Measurements from ENCODE around the gene FITM1.

Gene FITM1

GRCh38 chr14:24122416-24122815 lies 8.0 kb upstream of the FITM1 start:
- Histone ChIP-seq H3K14ac (ENCODE audit: low read length) (no peak overlapping the region), H3K27me3 (ENCODE audit: control insufficient read depth in 3 of 3, insufficient read depth in 3 of 3, low read depth in 1 of 3, low read length in 3 of 3) (no peaks in the 10 kb centered on the region), H3K23ac (ENCODE audit: low read depth, low read length, poor library complexity) (no peak overlapping the region), H2AK5ac (ENCODE audit: low read depth, low read length) (no peak overlapping the region), H2BK12ac (ENCODE audit: low read length) (no peak overlapping the region), H3K36me3 (replicated peaks in 1 of 2; ENCODE audit: control insufficient read depth in 2 of 2, insufficient read depth in 2 of 2, low read length in 2 of 2) (peaks cover 30 to 57% of the 10 kb centered on the region in 2 donors), H3K27ac (replicated peaks; ENCODE audit: low read length) (no peak overlapping the region), H3K18ac (ENCODE audit: low read length) (no peak overlapping the region), H3K4me1 (ENCODE audit: control insufficient read depth in 2 of 2, insufficient read depth in 1 of 2, low read depth in 1 of 2, low read length in 2 of 2) (no peaks in the 10 kb centered on the region), H2BK15ac (ENCODE audit: low read length) (no peak overlapping the region), H4K8ac (ENCODE audit: low read depth, low read length) (no peak overlapping the region), H3K4ac (ENCODE audit: low read length) (no peak overlapping the region), H2AFZ (ENCODE audit: low read length) (no peak overlapping the region), H4K91ac (ENCODE audit: low read depth, low read length, poor library complexity) (no peak overlapping the region), H2BK120ac (ENCODE audit: low read depth, low read length) (no peak overlapping the region), H2BK5ac (ENCODE audit: low read length) (no peak overlapping the region), H3K9me3 (replicated peaks in 1 of 2; ENCODE audit: control insufficient read depth in 2 of 2, insufficient read depth in 1 of 2, low read depth in 1 of 2, low read length in 2 of 2) (no peaks in the 10 kb centered on the region), H3K9ac (ENCODE audit: low read depth, low read length, poor library complexity) (no peak overlapping the region), H3K4me2 (ENCODE audit: insufficient read depth, low read length, poor library complexity, severe bottlenecking) (no peak overlapping the region), H3K4me3 (ENCODE audit: low read length in 2 of 2) (no peak overlapping the region), H3K79me1 (ENCODE audit: low read depth, low read length) (no peaks in the 10 kb centered on the region)
- DNase-seq (ENCODE audit: low spot score): no peak
- no CpG with 5 or more reads among the region's 4 CpGs for WGBS, 2 donors (ENCODE audit: extremely low coverage in 2 of 2, insufficient read length in 2 of 2, insufficient replicate concordance in 1 of 2)

GRCh38 chr14:24122898-24123297 lies 7.6 kb upstream of the FITM1 start:
- peaks cover 30 to 53% of the 10 kb centered on the region in 2 donors for H3K36me3 ChIP-seq (replicated peaks in 1 of 2; ENCODE audit: control insufficient read depth in 2 of 2, insufficient read depth in 2 of 2, low read length in 2 of 2)
- no peak overlapping the region for H4K91ac ChIP-seq (ENCODE audit: low read depth, low read length, poor library complexity)
- no peak overlapping the region for H3K27ac ChIP-seq (replicated peaks; ENCODE audit: low read length)
- H3K27me3 ChIP-seq (ENCODE audit: control insufficient read depth in 3 of 3, insufficient read depth in 3 of 3, low read depth in 1 of 3, low read length in 3 of 3): no peaks in the 10 kb centered on the region
- H2BK15ac ChIP-seq (ENCODE audit: low read length): no peak overlapping the region
- H2BK120ac ChIP-seq (ENCODE audit: low read depth, low read length): no peak overlapping the region
- H3K4ac ChIP-seq (ENCODE audit: low read length): no peak overlapping the region
- no peak overlapping the region for H4K8ac ChIP-seq (ENCODE audit: low read depth, low read length)
- H3K18ac ChIP-seq (ENCODE audit: low read length): no peak overlapping the region
- H3K9ac ChIP-seq (ENCODE audit: low read depth, low read length, poor library complexity): peak overlapping the region; percentile 27
- WGBS, 2 donors (ENCODE audit: extremely low coverage in 2 of 2, insufficient read length in 2 of 2, insufficient replicate concordance in 1 of 2): no CpG with 5 or more reads among the region's 8 CpGs
- no peaks in the 10 kb centered on the region for H3K79me1 ChIP-seq (ENCODE audit: low read depth, low read length)
- H3K14ac ChIP-seq (ENCODE audit: low read length): no peak overlapping the region
- no peaks in the 10 kb centered on the region for H3K9me3 ChIP-seq (replicated peaks in 1 of 2; ENCODE audit: control insufficient read depth in 2 of 2, insufficient read depth in 1 of 2, low read depth in 1 of 2, low read length in 2 of 2)
- H3K4me3 ChIP-seq (ENCODE audit: low read length in 2 of 2): no peak overlapping the region
- no peak for DNase-seq (ENCODE audit: low spot score)
- H3K4me2 ChIP-seq (ENCODE audit: insufficient read depth, low read length, poor library complexity, severe bottlenecking): no peak overlapping the region
- peak overlapping the region; percentile 35 for H3K23ac ChIP-seq (ENCODE audit: low read depth, low read length, poor library complexity)
- H3K4me1 ChIP-seq (ENCODE audit: control insufficient read depth in 2 of 2, insufficient read depth in 1 of 2, low read depth in 1 of 2, low read length in 2 of 2): no peaks in the 10 kb centered on the region
- H2BK5ac ChIP-seq (ENCODE audit: low read length): no peak overlapping the region
- H2AFZ ChIP-seq (ENCODE audit: low read length): no peak overlapping the region
- H2AK5ac ChIP-seq (ENCODE audit: low read depth, low read length): no peak overlapping the region
- no peak overlapping the region for H2BK12ac ChIP-seq (ENCODE audit: low read length)

GRCh38 chr14:24123424-24124417 lies 6.7 kb upstream of the FITM1 start:
- Histone ChIP-seq H4K91ac (ENCODE audit: low read depth, low read length, poor library complexity) (no peak overlapping the region), H3K27ac (replicated peaks; ENCODE audit: low read length) (no peak overlapping the region), H3K9me3 (replicated peaks in 1 of 2; ENCODE audit: control insufficient read depth in 2 of 2, insufficient read depth in 1 of 2, low read depth in 1 of 2, low read length in 2 of 2) (no peaks in the 10 kb centered on the region), H3K18ac (ENCODE audit: low read length) (no peak overlapping the region), H3K27me3 (ENCODE audit: control insufficient read depth in 3 of 3, insufficient read depth in 3 of 3, low read depth in 1 of 3, low read length in 3 of 3) (no peaks in the 10 kb centered on the region), H2BK15ac (ENCODE audit: low read length) (no peak overlapping the region), H3K9ac (ENCODE audit: low read depth, low read length, poor library complexity) (no peak overlapping the region), H3K79me1 (ENCODE audit: low read depth, low read length) (no peaks in the 10 kb centered on the region), H2AK5ac (ENCODE audit: low read depth, low read length) (no peak overlapping the region), H2BK5ac (ENCODE audit: low read length) (no peak overlapping the region), H3K14ac (ENCODE audit: low read length) (no peak overlapping the region), H3K36me3 (replicated peaks in 1 of 2; ENCODE audit: control insufficient read depth in 2 of 2, insufficient read depth in 2 of 2, low read length in 2 of 2) (peaks cover 26 to 44% of the 10 kb centered on the region in 2 donors), H2BK12ac (ENCODE audit: low read length) (no peak overlapping the region), H2AFZ (ENCODE audit: low read length) (no peak overlapping the region), H3K4me3 (ENCODE audit: low read length in 2 of 2) (peak overlapping the region in 1 of 2 donors; percentile 33), H2BK120ac (ENCODE audit: low read depth, low read length) (no peak overlapping the region), H3K23ac (ENCODE audit: low read depth, low read length, poor library complexity) (no peak overlapping the region), H3K4me2 (ENCODE audit: insufficient read depth, low read length, poor library complexity, severe bottlenecking) (no peak overlapping the region), H3K4ac (ENCODE audit: low read length) (no peak overlapping the region), H4K8ac (ENCODE audit: low read depth, low read length) (no peak overlapping the region), H3K4me1 (ENCODE audit: control insufficient read depth in 2 of 2, insufficient read depth in 1 of 2, low read depth in 1 of 2, low read length in 2 of 2) (no peaks in the 10 kb centered on the region)
- no peak for DNase-seq (ENCODE audit: low spot score)
- WGBS, 2 donors (ENCODE audit: extremely low coverage in 2 of 2, insufficient read length in 2 of 2, insufficient replicate concordance in 1 of 2): no CpG with 5 or more reads among the region's 9 CpGs

GRCh38 chr14:24126939-24127338 lies 3.5 kb upstream of the FITM1 start:
- Histone ChIP-seq H3K23ac (ENCODE audit: low read depth, low read length, poor library complexity) (no peak overlapping the region), H4K91ac (ENCODE audit: low read depth, low read length, poor library complexity) (no peak overlapping the region), H3K79me1 (ENCODE audit: low read depth, low read length) (no peaks in the 10 kb centered on the region), H2BK5ac (ENCODE audit: low read length) (no peak overlapping the region), H3K14ac (ENCODE audit: low read length) (no peak overlapping the region), H3K4ac (ENCODE audit: low read length) (no peak overlapping the region), H3K36me3 (replicated peaks in 1 of 2; ENCODE audit: control insufficient read depth in 2 of 2, insufficient read depth in 2 of 2, low read length in 2 of 2) (peaks cover 9 to 16% of the 10 kb centered on the region in 2 donors), H2BK12ac (ENCODE audit: low read length) (no peak overlapping the region), H2AK5ac (ENCODE audit: low read depth, low read length) (no peak overlapping the region), H4K8ac (ENCODE audit: low read depth, low read length) (no peak overlapping the region), H3K9ac (ENCODE audit: low read depth, low read length, poor library complexity) (no peak overlapping the region), H3K4me1 (ENCODE audit: control insufficient read depth in 2 of 2, insufficient read depth in 1 of 2, low read depth in 1 of 2, low read length in 2 of 2) (no peaks in the 10 kb centered on the region), H2AFZ (ENCODE audit: low read length) (no peak overlapping the region), H2BK15ac (ENCODE audit: low read length) (no peak overlapping the region), H3K27me3 (ENCODE audit: control insufficient read depth in 3 of 3, insufficient read depth in 3 of 3, low read depth in 1 of 3, low read length in 3 of 3) (no peaks in the 10 kb centered on the region), H3K18ac (ENCODE audit: low read length) (no peak overlapping the region), H3K27ac (replicated peaks; ENCODE audit: low read length) (no peak overlapping the region), H3K4me2 (ENCODE audit: insufficient read depth, low read length, poor library complexity, severe bottlenecking) (no peak overlapping the region), H3K9me3 (replicated peaks in 1 of 2; ENCODE audit: control insufficient read depth in 2 of 2, insufficient read depth in 1 of 2, low read depth in 1 of 2, low read length in 2 of 2) (no peaks in the 10 kb centered on the region), H3K4me3 (ENCODE audit: low read length in 2 of 2) (no peak overlapping the region), H2BK120ac (ENCODE audit: low read depth, low read length) (no peak overlapping the region)
- DNase-seq (ENCODE audit: low spot score): no peak

All from neuronal stem cell (in vitro differentiated cells).